ENCODE data around the gene OR56A5.

OR56A5 gene

GRCh38 chr11:5931061-5931460, 37.2 kb downstream of the OR56A5 start:
- Histone ChIP-seq H3K27ac (ENCODE audit: low read length) (no peak overlapping the region), H3K27me3 (ENCODE audit: low read depth, low read length) (no peaks in the 10 kb centered on the region), H3K9me3 (ENCODE audit: control insufficient read depth in 1 of 2, low read length in 2 of 2) (peaks cover 0 to 13% of the 10 kb centered on the region in 2 donors), H3K36me3 (ENCODE audit: control insufficient read depth in 1 of 2, insufficient read depth in 2 of 2, low read length in 2 of 2) (no peaks in the 10 kb centered on the region), H3K4me1 (ENCODE audit: control insufficient read depth in 1 of 2, insufficient read depth in 2 of 2, low read length in 2 of 2) (no peaks in the 10 kb centered on the region), H3K4me3 (ENCODE audit: low read depth in 1 of 2, low read length in 2 of 2) (no peak overlapping the region)

DNA sequence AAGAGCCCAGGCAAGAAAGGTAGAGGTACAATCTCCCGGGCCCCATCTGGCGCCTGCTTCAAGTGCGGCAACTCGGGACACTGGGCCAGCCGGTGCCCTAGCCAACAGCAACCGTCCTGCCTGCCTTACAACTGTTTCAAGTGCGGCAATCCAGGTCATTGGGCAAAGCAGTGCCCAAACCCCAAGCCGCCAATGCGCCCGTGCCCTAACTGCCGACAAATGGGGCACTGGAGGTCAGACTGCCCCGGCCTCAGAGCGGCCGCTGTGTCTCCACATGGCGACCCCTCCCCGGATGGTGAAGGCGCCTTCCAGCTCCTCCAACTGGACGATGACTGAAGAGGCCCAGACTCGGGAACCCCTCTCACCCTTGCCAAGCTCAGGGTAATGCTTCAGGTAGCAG, 37.7 kb downstream of the OR56A5 start:
- no peaks in the 10 kb centered on the region for H3K36me3 ChIP-seq (ENCODE audit: control insufficient read depth in 1 of 2, insufficient read depth in 2 of 2, low read length in 2 of 2)
- H3K9me3 ChIP-seq (ENCODE audit: control insufficient read depth in 1 of 2, low read length in 2 of 2): peaks cover 0 to 13% of the 10 kb centered on the region in 2 donors
- H3K4me3 ChIP-seq (ENCODE audit: low read depth in 1 of 2, low read length in 2 of 2): no peak overlapping the region
- H3K27me3 ChIP-seq (ENCODE audit: low read depth, low read length): no peaks in the 10 kb centered on the region
- no peaks in the 10 kb centered on the region for H3K4me1 ChIP-seq (ENCODE audit: control insufficient read depth in 1 of 2, insufficient read depth in 2 of 2, low read length in 2 of 2)
- no peak overlapping the region for H3K27ac ChIP-seq (ENCODE audit: low read length)

DNA sequence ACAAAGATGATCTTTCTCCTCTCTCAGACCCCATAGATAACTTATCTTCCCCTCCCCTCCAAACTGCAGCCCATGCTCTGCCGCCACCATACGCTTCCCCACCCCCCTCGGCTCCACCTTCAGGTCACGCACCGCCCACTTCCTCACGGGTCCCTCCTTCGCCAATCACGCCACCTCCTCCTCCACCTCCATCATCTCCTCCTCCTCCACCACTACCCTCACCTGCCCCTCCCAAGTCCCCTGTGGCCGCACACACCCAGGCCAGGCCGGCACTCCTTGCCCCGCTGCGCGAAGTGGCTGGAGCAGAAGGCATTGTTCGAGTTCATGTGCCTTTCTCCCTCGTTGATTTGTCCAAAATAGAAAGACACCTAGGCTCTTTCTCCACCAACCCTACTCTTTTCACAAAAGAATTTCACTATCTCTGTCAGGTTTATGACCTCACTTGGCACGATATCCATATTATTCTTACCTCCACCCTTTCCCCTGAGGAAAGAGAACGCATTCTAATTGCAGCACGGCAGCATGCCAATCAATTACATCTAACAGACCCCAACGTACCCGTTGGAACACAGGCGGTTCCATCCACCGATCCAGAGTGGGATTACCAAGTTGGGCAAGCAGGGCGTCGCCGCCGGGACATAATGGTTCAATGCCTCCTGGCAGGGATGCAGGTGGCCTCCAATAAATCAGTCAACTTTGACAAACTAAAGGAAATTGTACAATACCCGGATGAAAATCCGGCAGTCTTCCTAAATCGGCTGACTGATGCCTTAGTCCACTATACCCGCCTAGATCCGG, 38.5 kb downstream of the OR56A5 start:
- peaks cover 0 to 13% of the 10 kb centered on the region in 2 donors for H3K9me3 ChIP-seq (ENCODE audit: control insufficient read depth in 1 of 2, low read length in 2 of 2)
- H3K4me3 ChIP-seq (ENCODE audit: low read depth in 1 of 2, low read length in 2 of 2): no peak overlapping the region
- H3K27me3 ChIP-seq (ENCODE audit: low read depth, low read length): no peaks in the 10 kb centered on the region
- no peaks in the 10 kb centered on the region for H3K36me3 ChIP-seq (ENCODE audit: control insufficient read depth in 1 of 2, insufficient read depth in 2 of 2, low read length in 2 of 2)
- H3K27ac ChIP-seq (ENCODE audit: low read length): no peak overlapping the region
- no peaks in the 10 kb centered on the region for H3K4me1 ChIP-seq (ENCODE audit: control insufficient read depth in 1 of 2, insufficient read depth in 2 of 2, low read length in 2 of 2)

- no peaks in the 10 kb centered on the region for H3K27me3 ChIP-seq (ENCODE audit: low read depth, low read length)
- H3K4me3 ChIP-seq (ENCODE audit: low read depth in 1 of 2, low read length in 2 of 2): no peak overlapping the region
- H3K36me3 ChIP-seq (ENCODE audit: control insufficient read depth in 1 of 2, insufficient read depth in 2 of 2, low read length in 2 of 2): no peaks in the 10 kb centered on the region
- no peak overlapping the region for H3K27ac ChIP-seq (ENCODE audit: low read length)
- H3K4me1 ChIP-seq (ENCODE audit: control insufficient read depth in 1 of 2, insufficient read depth in 2 of 2, low read length in 2 of 2): no peaks in the 10 kb centered on the region
- peaks cover 0 to 15% of the 10 kb centered on the region in 2 donors for H3K9me3 ChIP-seq (ENCODE audit: control insufficient read depth in 1 of 2, low read length in 2 of 2)
Observed at GRCh38 chr11:5928811-5929210, 39.5 kb downstream of the OR56A5 start.

DNA sequence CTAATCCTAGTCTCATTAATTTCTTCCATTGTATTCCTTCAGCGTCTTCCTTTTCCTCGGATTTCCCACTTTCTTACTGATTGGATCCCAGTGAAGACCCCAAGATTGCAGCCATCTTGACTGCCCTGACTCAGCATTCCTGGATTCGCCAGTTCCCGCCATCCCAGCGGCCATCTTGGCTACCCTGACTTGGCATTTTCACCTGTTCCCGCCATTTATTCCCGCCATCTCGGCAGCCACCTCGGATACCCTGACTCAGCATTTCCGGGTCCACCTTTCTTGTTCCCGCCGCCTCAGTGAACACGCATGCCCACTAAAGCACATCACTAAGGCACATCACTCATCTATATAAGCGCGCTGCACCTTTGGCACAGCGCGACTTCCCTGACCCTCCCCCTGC, 40.0 kb downstream of the OR56A5 start:
- H3K9me3 ChIP-seq (ENCODE audit: control insufficient read depth in 1 of 2, low read length in 2 of 2): peaks cover 0 to 15% of the 10 kb centered on the region in 2 donors
- H3K27me3 ChIP-seq (ENCODE audit: low read depth, low read length): no peaks in the 10 kb centered on the region
- H3K27ac ChIP-seq (ENCODE audit: low read length): no peak overlapping the region
- no peaks in the 10 kb centered on the region for H3K36me3 ChIP-seq (ENCODE audit: control insufficient read depth in 1 of 2, insufficient read depth in 2 of 2, low read length in 2 of 2)
- H3K4me1 ChIP-seq (ENCODE audit: control insufficient read depth in 1 of 2, insufficient read depth in 2 of 2, low read length in 2 of 2): no peaks in the 10 kb centered on the region
- H3K4me3 ChIP-seq (ENCODE audit: low read depth in 1 of 2, low read length in 2 of 2): no peak overlapping the region

GRCh38 chr11:5923794-5924193, 44.5 kb downstream of the OR56A5 start:
- Histone ChIP-seq H3K9me3 (ENCODE audit: control insufficient read depth in 1 of 2, low read length in 2 of 2) (peaks cover 0 to 13% of the 10 kb centered on the region in 2 donors), H3K27me3 (ENCODE audit: low read depth, low read length) (no peaks in the 10 kb centered on the region), H3K27ac (ENCODE audit: low read length) (no peak overlapping the region), H3K36me3 (ENCODE audit: control insufficient read depth in 1 of 2, insufficient read depth in 2 of 2, low read length in 2 of 2) (no peaks in the 10 kb centered on the region), H3K4me1 (ENCODE audit: control insufficient read depth in 1 of 2, insufficient read depth in 2 of 2, low read length in 2 of 2) (no peaks in the 10 kb centered on the region), H3K4me3 (ENCODE audit: low read depth in 1 of 2, low read length in 2 of 2) (no peak overlapping the region)

DNA sequence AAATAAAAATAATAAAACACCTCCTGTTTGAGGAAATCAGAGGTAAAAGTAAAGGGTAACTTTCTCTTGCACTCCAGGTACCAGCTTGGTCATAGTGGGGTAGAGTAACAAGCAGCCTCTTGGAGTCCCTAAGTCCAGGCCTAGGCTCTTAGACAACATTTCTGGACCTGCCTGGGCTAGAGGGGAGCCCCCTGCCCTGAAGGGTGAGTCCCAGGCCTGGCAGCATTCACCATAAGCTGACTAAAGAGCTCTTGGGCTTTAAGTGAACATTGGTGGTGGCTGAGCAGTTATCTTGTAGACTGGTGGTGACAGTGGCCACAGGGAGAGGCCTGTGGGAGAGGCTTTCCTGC, 44.9 kb downstream of the OR56A5 start:
- Histone ChIP-seq H3K36me3 (ENCODE audit: control insufficient read depth in 1 of 2, insufficient read depth in 2 of 2, low read length in 2 of 2) (no peaks in the 10 kb centered on the region), H3K27me3 (ENCODE audit: low read depth, low read length) (no peaks in the 10 kb centered on the region), H3K27ac (ENCODE audit: low read length) (no peak overlapping the region), H3K9me3 (ENCODE audit: control insufficient read depth in 1 of 2, low read length in 2 of 2) (peaks cover 0 to 11% of the 10 kb centered on the region in 2 donors), H3K4me1 (ENCODE audit: control insufficient read depth in 1 of 2, insufficient read depth in 2 of 2, low read length in 2 of 2) (no peaks in the 10 kb centered on the region), H3K4me3 (ENCODE audit: low read depth in 1 of 2, low read length in 2 of 2) (no peak overlapping the region)

- peaks cover 0 to 6% of the 10 kb centered on the region in 2 donors for H3K9me3 ChIP-seq (ENCODE audit: control insufficient read depth in 1 of 2, low read length in 2 of 2)
- H3K27ac ChIP-seq (ENCODE audit: low read length): no peak overlapping the region
- H3K4me3 ChIP-seq (ENCODE audit: low read depth in 1 of 2, low read length in 2 of 2): no peak overlapping the region
- no peaks in the 10 kb centered on the region for H3K4me1 ChIP-seq (ENCODE audit: control insufficient read depth in 1 of 2, insufficient read depth in 2 of 2, low read length in 2 of 2)
- H3K27me3 ChIP-seq (ENCODE audit: low read depth, low read length): no peaks in the 10 kb centered on the region
- no peaks in the 10 kb centered on the region for H3K36me3 ChIP-seq (ENCODE audit: control insufficient read depth in 1 of 2, insufficient read depth in 2 of 2, low read length in 2 of 2)
Observed at GRCh38 chr11:5922749-5923426, 45.4 kb downstream of the OR56A5 start.

Measured in muscle layer of duodenum (tissue), 2 donors.